ENCODE results near the gene PPP1R37.

The PPP1R37 gene

DNA sequence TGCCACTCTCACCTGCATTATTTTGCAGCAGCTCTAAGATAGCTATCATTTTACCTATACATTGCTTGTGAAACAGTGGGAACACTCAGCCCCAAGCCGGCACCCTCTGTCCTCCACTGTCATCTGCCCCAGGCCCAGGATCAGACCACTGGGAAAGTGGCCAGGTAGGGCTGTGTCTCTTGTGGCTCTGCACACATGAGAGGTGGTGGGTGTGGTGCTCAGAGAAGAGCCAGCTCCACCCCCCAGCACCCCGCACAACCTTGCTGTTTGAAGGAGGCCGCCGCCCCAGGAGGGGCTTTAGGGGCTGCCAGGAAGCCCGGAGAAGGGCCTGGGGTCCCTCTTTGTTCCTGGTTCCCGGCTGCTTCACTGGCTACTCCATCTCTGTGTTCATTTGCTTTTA lies 26.6 kb downstream of the PPP1R37 start:
- TF ChIP-seq, protein P1, sequence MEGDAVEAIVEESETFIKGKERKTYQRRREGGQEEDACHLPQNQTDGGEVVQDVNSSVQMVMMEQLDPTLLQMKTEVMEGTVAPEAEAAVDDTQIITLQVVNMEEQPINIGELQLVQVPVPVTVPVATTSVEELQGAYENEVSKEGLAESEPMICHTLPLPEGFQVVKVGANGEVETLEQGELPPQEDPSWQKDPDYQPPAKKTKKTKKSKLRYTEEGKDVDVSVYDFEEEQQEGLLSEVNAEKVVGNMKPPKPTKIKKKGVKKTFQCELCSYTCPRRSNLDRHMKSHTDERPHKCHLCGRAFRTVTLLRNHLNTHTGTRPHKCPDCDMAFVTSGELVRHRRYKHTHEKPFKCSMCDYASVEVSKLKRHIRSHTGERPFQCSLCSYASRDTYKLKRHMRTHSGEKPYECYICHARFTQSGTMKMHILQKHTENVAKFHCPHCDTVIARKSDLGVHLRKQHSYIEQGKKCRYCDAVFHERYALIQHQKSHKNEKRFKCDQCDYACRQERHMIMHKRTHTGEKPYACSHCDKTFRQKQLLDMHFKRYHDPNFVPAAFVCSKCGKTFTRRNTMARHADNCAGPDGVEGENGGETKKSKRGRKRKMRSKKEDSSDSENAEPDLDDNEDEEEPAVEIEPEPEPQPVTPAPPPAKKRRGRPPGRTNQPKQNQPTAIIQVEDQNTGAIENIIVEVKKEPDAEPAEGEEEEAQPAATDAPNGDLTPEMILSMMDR (conservative IDR thresholded peaks at IDR 0.05): no peak
- no peak for TF ChIP-seq ZFX (IDR thresholded peaks at IDR 0.05)
- H3K27ac ChIP-seq: no peak overlapping the region

GRCh38 chr19:45121827-45122345 lies 28.9 kb downstream of the PPP1R37 start:
- H3K27ac ChIP-seq: no peak overlapping the region
- TF ChIP-seq ZFX (IDR thresholded peaks at IDR 0.05): no peak
- TF ChIP-seq, protein P1 (conservative IDR thresholded peaks at IDR 0.05): no peak

DNA sequence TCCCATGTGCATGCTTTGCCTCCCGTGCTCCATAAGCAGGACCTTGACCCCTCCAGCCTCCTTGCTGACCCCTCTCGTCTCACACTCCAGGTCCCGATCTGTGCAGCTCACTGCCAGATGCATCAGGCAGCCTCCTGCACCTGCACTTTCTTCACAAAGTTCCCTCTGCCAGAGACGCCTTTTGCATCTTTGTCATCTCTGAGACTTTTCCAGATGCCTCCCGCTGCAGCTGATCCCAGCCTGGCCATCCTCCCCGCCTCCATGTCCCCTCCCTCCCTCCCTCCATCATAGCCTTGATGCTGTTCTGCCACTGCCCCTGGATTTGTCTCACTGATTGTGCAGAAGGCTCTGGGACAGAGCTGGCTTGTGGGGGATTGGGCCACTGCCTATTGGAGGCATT lies 29.9 kb downstream of the PPP1R37 start:
- no peak overlapping the region for H3K27ac ChIP-seq
- TF ChIP-seq ZFX (IDR thresholded peaks at IDR 0.05): no peak
- TF ChIP-seq, protein P1 (conservative IDR thresholded peaks at IDR 0.05): no peak

- H3K27ac ChIP-seq: peak overlapping the region; percentile 11; the same call in 1 of the 2 replicates
- TF ChIP-seq ZFX (IDR thresholded peaks at IDR 0.05): no peak
- TF ChIP-seq, protein P1 (conservative IDR thresholded peaks at IDR 0.05): no peak
Measured at GRCh38 chr19:45123440-45123850, 30.5 kb downstream of the PPP1R37 start.

- TF ChIP-seq, protein P1 (conservative IDR thresholded peaks at IDR 0.05): no peak
- TF ChIP-seq ZFX (IDR thresholded peaks at IDR 0.05): no peak
- H3K27ac ChIP-seq: peak overlapping the region; percentile 11; the same call in 1 of the 2 replicates
Measured at GRCh38 chr19:45124021-45124420, 31.0 kb downstream of the PPP1R37 start.

- TF ChIP-seq, protein P1 (conservative IDR thresholded peaks at IDR 0.05): no peak
- no peak for TF ChIP-seq ZFX (IDR thresholded peaks at IDR 0.05)
- H3K27ac ChIP-seq: no peak overlapping the region
Measured at GRCh38 chr19:45125360-45125759, 32.4 kb downstream of the PPP1R37 start.

DNA sequence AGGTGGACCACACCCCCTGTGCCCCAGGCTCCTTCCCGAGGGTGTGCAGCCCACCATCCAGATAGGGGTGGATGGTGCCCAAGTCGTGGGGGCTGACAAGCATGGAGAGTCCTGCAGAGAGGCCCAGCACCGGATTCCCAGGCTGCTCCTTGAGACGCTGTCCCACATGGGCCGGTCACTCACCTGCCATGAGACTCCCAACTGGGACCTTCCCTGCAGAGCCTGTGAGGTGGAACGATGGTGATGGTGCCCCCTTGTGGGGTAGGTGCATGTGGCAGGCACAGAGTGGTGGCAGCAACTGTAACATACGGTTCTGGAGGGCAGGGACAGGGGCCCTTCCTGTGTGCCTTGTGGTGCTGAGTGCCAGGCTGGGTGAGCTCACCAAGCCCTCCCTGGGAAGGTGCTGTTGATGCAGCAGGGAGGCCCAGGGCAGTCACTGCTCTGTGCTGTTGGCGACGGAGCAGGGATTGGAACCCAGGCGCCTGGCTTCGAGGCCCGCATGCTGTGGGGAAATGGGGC lies 33.1 kb downstream of the PPP1R37 start:
- H3K27ac ChIP-seq: no peak overlapping the region
- TF ChIP-seq ZFX (IDR thresholded peaks at IDR 0.05): no peak
- TF ChIP-seq, protein P1 (conservative IDR thresholded peaks at IDR 0.05): peak; percentile 69

Data from C4-2B (cell line).